Testis (tissue), 3 donors: ENCODE data around the gene TENT5A. TPM values are rescaled to one million over a fixed set of nuclear protein-coding genes. Genes with fewer than 3 reads are reported as not detected.

Experiments
- DNase-seq: peaks from one replicate; pipeline ENCODE4 v3.0.0-alpha.2; 2019
- H3K27ac ChIP-seq, 2 donors: fragments of 200-600 bp; sonication (generic); one replicate each; pipeline ENCODE4 v1.5.1; 2019
- H3K27me3 ChIP-seq: fragments of 200-600 bp; sonication (generic); one replicate; pipeline ENCODE4 v1.5.1; 2019
- H3K36me3 ChIP-seq: fragments of 200-600 bp; sonication (generic); one replicate; pipeline ENCODE4 v1.5.1; 2017; ENCODE audit warnings: low read depth; ENCODE audit errors: missing control alignments
- H3K4me1 ChIP-seq: fragments of 200-600 bp; sonication (generic); one replicate; pipeline ENCODE4 v1.5.1; 2019
- H3K4me3 ChIP-seq, 2 donors: fragments of 200-600 bp; sonication (generic); one replicate each; pipeline ENCODE4 v1.5.1; 2017 to 2019
- H3K9me3 ChIP-seq: fragments of 200-600 bp; sonication (generic); one replicate; pipeline ENCODE4 v1.5.1; 2017
- CTCF ChIP-seq, 3 experiments: fragments of 450-650 bp in 2 of 3; fragments of 200-600 bp in 1 of 3; sonication (generic) in 1 of 3; IDR thresholded peaks; one replicate each; pipeline ENCODE4 v1.5.1; 2016 to 2019; ENCODE audit warnings: antibody characterized with exemption in 3 of 3, mild to moderate bottlenecking in 2 of 3, moderate library complexity in 1 of 3
- POLR2A ChIP-seq: fragments of 450-650 bp; IDR thresholded peaks from one replicate; pipeline ENCODE4 v1.6.1; 2017; ENCODE audit warnings: antibody characterized with exemption, mild to moderate bottlenecking, moderate library complexity
- WGBS, 2 donors: methylation state at CpG; one replicate each; pipeline ENCODE4 v1.1.5; 2018; 5-methylcytosine and 5-hydroxymethylcytosine counted together
- intact Hi-C: fragments of 100-400 bp; cut with DNase I; formaldehyde crosslinking; loops from one replicate; pipeline ENCODE4 v1.15.1; 2023; ENCODE audit warnings: low total_unique reads
- polyA plus RNA-seq: library from polyadenylated mRNA; stranded (reverse); fragments of 350-450 nt; fragmentation: Illumina TruSeq; extraction: RNeasy Lipid Tissue Mini Kit (QIAGEN cat#74804); gene quantifications from one replicate; pipeline ENCODE4 v1.2.3, GENCODE V29; 2014; ENCODE audit warnings: low read depth, low replicate concordance; ENCODE audit not compliant: insufficient read depth
- total RNA-seq, 2 donors: library from RNA; depleted of rRNA; stranded (reverse); fragments of >200 nt; gene quantifications; one replicate each; pipeline ENCODE4 v1.2.3, GENCODE V29; 2016

Gene TENT5A
- total and polyA plus RNA-seq, 3 donors from 2014 or later: 7.0 to 9.2 (median 9.2) TPM

GRCh38 chr6:81750681-81751387 is 1.6 kb downstream of the TENT5A start:
- TF ChIP-seq CTCF (IDR thresholded peaks at IDR 0.05) (no peak), POLR2A (no peak)
- H3K4me3 ChIP-seq: peak overlapping the region; percentile 81 to 92
- H3K27me3 ChIP-seq: no peaks in the 10 kb centered on the region
- H3K36me3 ChIP-seq: no peaks in the 10 kb centered on the region
- DNase-seq: no peak
- H3K27ac ChIP-seq: peak overlapping the region; percentile 97
- no peaks in the 10 kb centered on the region for H3K4me1 ChIP-seq
- H3K9me3 ChIP-seq: no peaks in the 10 kb centered on the region
- WGBS, 2 donors: 9 to 17% methylated on average over 12 of the region's 12 CpGs
- intact Hi-C loops: no loop called here

GRCh38 chr6:81750200-81750599 is 2.3 kb downstream of the TENT5A start:
- Histone ChIP-seq H3K36me3 (no peaks in the 10 kb centered on the region), H3K9me3 (no peaks in the 10 kb centered on the region), H3K4me3 (peak overlapping the region; percentile 81 to 92), H3K27ac (peak overlapping the region; percentile 10 to 97), H3K4me1 (no peaks in the 10 kb centered on the region), H3K27me3 (no peaks in the 10 kb centered on the region)
- WGBS, 2 donors: 26 to 38% methylated on average over 5 of the region's 5 CpGs
- TF ChIP-seq CTCF (IDR thresholded peaks at IDR 0.05): no peak
- no peak for TF ChIP-seq POLR2A
- intact Hi-C loops: no loop called here
- DNase-seq: no peak

GRCh38 chr6:81749707-81750106 is 2.8 kb downstream of the TENT5A start:
- Histone ChIP-seq H3K27ac (peak overlapping the region; percentile 10 to 97), H3K4me1 (no peaks in the 10 kb centered on the region)
- intact Hi-C loops: no loop called here

GRCh38 chr6:81748994-81749393 is 3.5 kb downstream of the TENT5A start:
- Histone ChIP-seq H3K27ac (no peak overlapping the region), H3K36me3 (no peaks in the 10 kb centered on the region), H3K27me3 (no peaks in the 10 kb centered on the region), H3K4me3 (peak overlapping the region in 1 of 2 donors; percentile 92), H3K4me1 (no peaks in the 10 kb centered on the region), H3K9me3 (no peaks in the 10 kb centered on the region)
- DNase-seq: no peak
- TF ChIP-seq POLR2A: no peak
- no peak for TF ChIP-seq CTCF (IDR thresholded peaks at IDR 0.05)
- WGBS, 2 donors: 24 to 26% methylated on average over 5 of the region's 5 CpGs
- intact Hi-C loops: no loop called here

More at GRCh38 chr6:81749707-81750106, 2.8 kb downstream of the TENT5A start:
- Histone ChIP-seq H3K36me3 (no peaks in the 10 kb centered on the region), H3K4me3 (peak overlapping the region; percentile 81 to 92), H3K9me3 (no peaks in the 10 kb centered on the region), H3K27me3 (no peaks in the 10 kb centered on the region)
- WGBS, 2 donors: 40 to 52% methylated on average over 5 of the region's 5 CpGs
- no peak for DNase-seq
- TF ChIP-seq CTCF (IDR thresholded peaks at IDR 0.05): no peak
- no peak for TF ChIP-seq POLR2A

- Histone ChIP-seq H3K4me1 (no peaks in the 10 kb centered on the region), H3K4me3 (no peak overlapping the region), H3K27ac (no peak overlapping the region), H3K36me3 (no peaks in the 10 kb centered on the region), H3K9me3 (no peaks in the 10 kb centered on the region), H3K27me3 (no peaks in the 10 kb centered on the region)
- 69 to 79% methylated on average over 4 of the region's 4 CpGs for WGBS, 2 donors
- no peak for DNase-seq
- intact Hi-C loops: no loop called here
- TF ChIP-seq CTCF (IDR thresholded peaks at IDR 0.05): no peak
- TF ChIP-seq POLR2A: no peak
Measured at GRCh38 chr6:81747327-81747726, 5.2 kb downstream of the TENT5A start.
